ENCODE results near the gene HS1BP3. TPM values are rescaled to one million over a fixed set of nuclear protein-coding genes. Genes with fewer than 3 reads are reported as not detected.

The HS1BP3 gene
- total and polyA plus RNA-seq, 8 donors = 13.8 to 105 (median 23.3) TPM

DNA sequence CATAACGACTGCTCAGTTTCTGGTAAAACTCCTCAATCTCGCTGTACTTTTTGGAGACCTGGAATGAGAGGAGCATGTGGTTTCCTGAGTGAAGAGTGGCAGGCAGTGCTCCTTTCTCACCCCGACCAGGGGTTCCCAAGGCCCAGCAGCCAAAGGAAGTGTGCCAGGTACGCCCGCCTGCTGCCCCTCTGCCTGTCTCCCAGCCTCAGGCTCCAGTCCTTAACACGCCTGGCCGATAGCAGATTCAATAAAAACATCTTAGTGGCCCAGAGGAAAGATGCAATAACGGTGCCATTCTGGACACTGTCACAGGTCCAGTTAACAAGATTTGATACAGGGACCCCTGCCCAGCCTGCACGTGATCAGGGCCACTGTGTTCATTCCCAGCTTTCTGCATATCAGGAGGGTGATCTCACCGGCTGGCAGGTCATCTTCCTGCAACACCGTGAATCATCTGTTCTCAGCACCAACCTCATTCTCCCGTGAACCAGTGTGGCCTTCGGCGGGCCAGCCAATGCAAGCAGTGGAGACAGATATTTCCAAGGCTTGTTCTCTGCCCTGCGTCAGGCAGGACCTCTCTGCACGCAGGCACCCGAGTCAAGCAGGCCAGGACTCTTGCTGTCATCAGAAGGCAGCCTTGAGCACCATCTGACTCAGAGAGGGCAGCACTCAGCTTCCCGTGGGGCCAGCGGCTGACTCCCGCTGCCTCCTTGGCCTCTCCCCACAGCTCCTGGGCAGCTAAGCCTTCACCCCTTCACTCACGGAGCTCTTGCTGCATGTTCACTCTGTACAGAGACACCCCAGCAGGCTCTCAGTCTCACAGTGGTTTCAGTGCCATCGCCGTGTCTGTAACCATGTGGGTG is 9.5 kb downstream of the HS1BP3 start:
- intact Hi-C loops (cut with DNase I; ENCODE audit: low total_unique reads) = loop anchor here (10.0 kb wide), 1 partner anchor 197 kb away; the partner anchor contains the start of gene RHOB
- no peaks in the 10 kb centered on the region for H3K9me3 ChIP-seq
- peaks cover 17 to 53% (median 39%) of the 10 kb centered on the region in 4 donors for H3K4me1 ChIP-seq
- peak overlapping the region in 4 of 5 donors; percentile 16 to 91 (median 85) for H3K27ac ChIP-seq
- peaks cover 23 to 93% (median 89%) of the 10 kb centered on the region in 4 donors for H3K36me3 ChIP-seq
- no peak for TF ChIP-seq POLR2A (IDR thresholded peaks at IDR 0.05)
- peak; percentile 97 for TF ChIP-seq EP300 (IDR thresholded peaks at IDR 0.05)
- TF ChIP-seq POLR2AphosphoS5 (IDR thresholded peaks at IDR 0.05) = peak in 2 of 3 donors; percentile 85
- WGBS, 5 donors = 75 to 88% (median 84%) methylated on average over 23 of the region's 23 CpGs
- H3K27me3 ChIP-seq = no peaks in the 10 kb centered on the region
- H3K4me3 ChIP-seq = no peak overlapping the region
- DNase-seq = no peak

DNA sequence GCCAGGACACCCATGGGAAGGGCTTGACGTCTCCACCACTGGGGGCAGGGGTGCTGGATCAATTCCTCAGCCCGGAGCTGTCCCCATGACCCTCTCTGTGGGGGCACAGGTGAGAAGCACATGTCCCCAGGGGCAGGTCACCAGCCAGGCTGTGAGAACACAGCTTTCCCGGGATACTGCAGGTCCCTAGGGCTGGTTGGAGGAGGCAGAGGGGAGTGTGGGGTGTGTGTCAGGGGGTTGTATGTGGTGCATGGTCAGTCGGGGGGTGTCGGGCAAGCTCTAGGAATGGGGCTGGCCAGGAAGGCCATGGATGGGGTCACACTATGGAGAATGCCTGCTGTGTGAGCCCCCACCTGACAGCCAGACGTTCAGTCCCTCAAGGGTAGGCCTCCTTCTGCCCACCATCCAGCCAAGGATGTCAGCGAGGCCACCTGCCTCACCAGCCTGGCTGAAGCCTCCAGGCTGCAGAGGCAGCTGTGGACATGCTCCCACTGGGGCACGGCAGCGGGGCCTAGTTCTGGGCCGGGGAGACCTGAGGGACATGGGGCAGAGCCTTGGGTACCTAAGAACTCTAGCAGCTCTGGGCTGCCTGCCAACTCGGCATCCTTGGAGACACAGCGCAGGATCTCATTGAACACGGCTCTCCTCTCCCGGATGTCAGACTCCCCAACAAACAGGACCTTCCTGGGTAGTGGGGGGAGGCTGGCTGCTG is 10.3 kb downstream of the HS1BP3 start:
- no peak overlapping the region for H3K4me3 ChIP-seq
- H3K36me3 ChIP-seq = peaks cover 23 to 90% (median 85%) of the 10 kb centered on the region in 4 donors
- no peaks in the 10 kb centered on the region for H3K9me3 ChIP-seq
- WGBS, 5 donors = 72 to 87% (median 81%) methylated on average over 9 to 14 of the region's 14 CpGs
- peaks cover 25 to 61% (median 47%) of the 10 kb centered on the region in 4 donors for H3K4me1 ChIP-seq
- intact Hi-C loops (cut with DNase I; ENCODE audit: low total_unique reads) = loop anchor here (10.0 kb wide), 1 partner anchor 196 kb away; the partner anchor contains the start of gene RHOB
- H3K27ac ChIP-seq = peak overlapping the region in 4 of 5 donors; percentile 16 to 91 (median 85)
- H3K27me3 ChIP-seq = no peaks in the 10 kb centered on the region
- no peak for TF ChIP-seq POLR2A (IDR thresholded peaks at IDR 0.05)
- no peak for TF ChIP-seq EP300 (IDR thresholded peaks at IDR 0.05)
- TF ChIP-seq POLR2AphosphoS5 (IDR thresholded peaks at IDR 0.05) = no peak
- peak in 1 of 2 donors; percentile 53 for DNase-seq

DNA sequence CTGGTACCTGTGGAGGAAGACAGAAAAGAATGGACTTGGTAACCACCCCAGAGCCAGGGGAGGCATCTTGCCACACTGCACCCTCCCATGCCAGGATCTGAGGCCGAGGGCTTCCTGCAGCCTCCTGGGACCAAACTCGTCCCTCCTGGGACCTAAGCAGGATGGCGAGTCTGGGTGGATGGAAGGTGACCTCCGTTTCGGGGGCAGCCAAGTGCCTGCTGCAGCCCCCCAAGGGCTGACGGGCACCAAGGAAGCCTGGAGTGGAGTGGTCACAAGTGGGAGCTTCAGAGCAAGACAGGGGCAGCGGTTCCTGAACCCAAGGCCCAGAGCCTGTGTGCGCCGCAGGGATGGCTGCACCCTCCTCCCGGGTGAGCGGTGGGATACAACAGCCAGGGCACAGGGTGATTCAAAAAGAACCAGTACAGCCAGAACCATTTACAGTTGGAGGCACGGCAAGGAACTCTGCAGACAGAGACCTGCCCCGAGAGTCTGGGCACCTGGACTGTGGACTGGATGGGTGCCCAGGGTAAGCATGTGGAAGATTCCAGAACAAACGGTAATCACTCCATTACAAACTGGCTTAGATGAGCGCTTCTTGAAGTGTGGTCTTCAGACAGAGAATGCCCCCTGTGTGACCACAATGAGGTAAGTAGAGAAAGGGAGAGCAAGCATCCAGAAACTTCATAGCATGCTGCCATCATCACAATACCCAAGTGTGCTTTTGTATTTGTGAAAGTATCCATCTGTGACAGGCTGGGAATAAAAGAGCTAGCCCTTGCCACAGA is 12.1 kb downstream of the HS1BP3 start:
- no peaks in the 10 kb centered on the region for H3K27me3 ChIP-seq
- no peaks in the 10 kb centered on the region for H3K9me3 ChIP-seq
- intact Hi-C loops (cut with DNase I; ENCODE audit: low total_unique reads) = no loop called here
- no peak for DNase-seq
- H3K4me3 ChIP-seq = no peak overlapping the region
- TF ChIP-seq, protein P1, sequence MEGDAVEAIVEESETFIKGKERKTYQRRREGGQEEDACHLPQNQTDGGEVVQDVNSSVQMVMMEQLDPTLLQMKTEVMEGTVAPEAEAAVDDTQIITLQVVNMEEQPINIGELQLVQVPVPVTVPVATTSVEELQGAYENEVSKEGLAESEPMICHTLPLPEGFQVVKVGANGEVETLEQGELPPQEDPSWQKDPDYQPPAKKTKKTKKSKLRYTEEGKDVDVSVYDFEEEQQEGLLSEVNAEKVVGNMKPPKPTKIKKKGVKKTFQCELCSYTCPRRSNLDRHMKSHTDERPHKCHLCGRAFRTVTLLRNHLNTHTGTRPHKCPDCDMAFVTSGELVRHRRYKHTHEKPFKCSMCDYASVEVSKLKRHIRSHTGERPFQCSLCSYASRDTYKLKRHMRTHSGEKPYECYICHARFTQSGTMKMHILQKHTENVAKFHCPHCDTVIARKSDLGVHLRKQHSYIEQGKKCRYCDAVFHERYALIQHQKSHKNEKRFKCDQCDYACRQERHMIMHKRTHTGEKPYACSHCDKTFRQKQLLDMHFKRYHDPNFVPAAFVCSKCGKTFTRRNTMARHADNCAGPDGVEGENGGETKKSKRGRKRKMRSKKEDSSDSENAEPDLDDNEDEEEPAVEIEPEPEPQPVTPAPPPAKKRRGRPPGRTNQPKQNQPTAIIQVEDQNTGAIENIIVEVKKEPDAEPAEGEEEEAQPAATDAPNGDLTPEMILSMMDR (IDR thresholded peaks at IDR 0.05) = no peak
- no peak for TF ChIP-seq EP300 (IDR thresholded peaks at IDR 0.05)
- no peak for TF ChIP-seq POLR2AphosphoS5 (IDR thresholded peaks at IDR 0.05)
- no peak for TF ChIP-seq POLR2A (IDR thresholded peaks at IDR 0.05)
- peak overlapping the region in 3 of 5 donors; percentile 84 to 91 (median 86) for H3K27ac ChIP-seq
- 65 to 83% (median 80%) methylated on average over 7 to 15 of the region's 15 CpGs for WGBS, 5 donors
- peaks cover 43 to 78% (median 64%) of the 10 kb centered on the region in 4 donors for H3K4me1 ChIP-seq
- H3K36me3 ChIP-seq = peaks cover 11 to 72% (median 67%) of the 10 kb centered on the region in 4 donors

DNA sequence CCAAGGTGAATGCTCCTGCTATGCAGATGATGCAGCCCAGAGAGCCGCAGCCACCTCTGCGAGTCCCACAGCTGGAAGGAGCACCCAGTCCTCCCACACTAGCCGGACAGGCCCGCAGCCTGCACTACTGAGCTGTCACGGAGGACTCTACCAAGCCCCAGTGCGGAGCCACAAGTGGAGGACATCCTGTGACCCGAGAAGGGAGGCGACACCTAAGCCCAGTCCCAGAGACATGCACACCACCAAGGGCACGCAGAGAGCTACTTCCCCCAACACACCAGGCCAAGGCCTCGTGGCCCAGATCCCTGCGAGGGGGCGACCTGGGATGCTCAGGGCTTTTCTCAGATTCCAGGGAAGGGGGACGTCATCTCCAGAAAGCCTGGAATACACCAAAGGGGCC is 12.9 kb downstream of the HS1BP3 start:
- Histone ChIP-seq H3K4me1 (peaks cover 46 to 87% (median 72%) of the 10 kb centered on the region in 4 donors), H3K36me3 (peaks cover 11 to 64% (median 59%) of the 10 kb centered on the region in 4 donors), H3K27ac (peak overlapping the region in 4 of 5 donors; percentile 80 to 91 (median 85)), H3K27me3 (no peaks in the 10 kb centered on the region), H3K9me3 (no peaks in the 10 kb centered on the region), H3K4me3 (no peak overlapping the region)
- WGBS, 5 donors = 84 to 95% (median 93%) methylated on average over 8 to 13 of the region's 13 CpGs
- intact Hi-C loops (cut with DNase I; ENCODE audit: low total_unique reads) = no loop called here
- TF ChIP-seq POLR2AphosphoS5 (IDR thresholded peaks at IDR 0.05) = no peak
- TF ChIP-seq EP300 (IDR thresholded peaks at IDR 0.05) = no peak
- TF ChIP-seq, protein P1 (IDR thresholded peaks at IDR 0.05) = no peak
- TF ChIP-seq POLR2A (IDR thresholded peaks at IDR 0.05) = no peak
- no peak for DNase-seq
